Measurements from ENCODE around the gene PPP1R27. TPM values are rescaled to one million over a fixed set of nuclear protein-coding genes. Genes with fewer than 3 reads are reported as not detected.
A peak's percentile ranks its signal among the peaks of the same experiment; 100 is the strongest.

The PPP1R27 gene
- total and polyA plus RNA-seq, 9 of the 15 experiments (the other 6 are each of a cell fraction or from before 2014, with no cell fraction given): 0.29 to 6.9 (median 1.5) TPM; not detected in 2

- TF ChIP-seq TAF1 (IDR thresholded peaks at IDR 0.05; ENCODE audit: control insufficient read depth, extremely low read depth, insufficient read depth, low read length, severe bottlenecking) (no peak), BACH1 (tag; IDR thresholded peaks at IDR 0.05) (no peak), ZNF134 (CRISPR knock-in tag; conservative IDR thresholded peaks at IDR 0.05) (no peak), U2AF2 (optimal IDR thresholded peaks at IDR 0.05; ENCODE audit: low read depth, low read length) (no peak), RBM22 (IDR thresholded peaks at IDR 0.05; ENCODE audit: low read depth, low read length, poor library complexity, severe bottlenecking) (peak; percentile 89), EP400 (IDR thresholded peaks at IDR 0.05) (peak; percentile 44; the same call in 1 of the 2 replicates), ZNF589 (CRISPR knock-in tag; IDR thresholded peaks at IDR 0.05; ENCODE audit: low read depth) (no peak), ETV5 (CRISPR knock-in tag; IDR thresholded peaks at IDR 0.05; ENCODE audit: low read depth) (no peak), BRF2 (IDR thresholded peaks at IDR 0.05; ENCODE audit: borderline replicate concordance, insufficient read depth, insufficient read length) (no peak), C11orf30 (IDR thresholded peaks at IDR 0.05; ENCODE audit: low read depth) (no peak), MED1 (CRISPR knock-in tag; IDR thresholded peaks at IDR 0.05; ENCODE audit: borderline replicate concordance) (no peak), BRD4 (IDR thresholded peaks at IDR 0.05) (no peak), RBFOX2 (IDR thresholded peaks at IDR 0.05; ENCODE audit: low read depth, low read length) (peak; percentile 70), GABPB1 (CRISPR knock-in tag; IDR thresholded peaks at IDR 0.05) (no peak; the same call in 1 of the 2 replicates), CREBBP (IDR thresholded peaks at IDR 0.05; ENCODE audit: low read depth, low read length) (no peak), ARID1B (IDR thresholded peaks at IDR 0.05) (no peak), ZNF318 (IDR thresholded peaks at IDR 0.05; ENCODE audit: borderline replicate concordance in 1 of 2, low read depth in 1 of 2) (no peak)
These were observed 34.6 kb upstream of the PPP1R27 start (continued) for GRCh38 chr17:81869221-81870130.
